ENCODE results near the gene RHOB.

Gene RHOB

GRCh38 chr2:20429528-20429927, 17.3 kb upstream of the RHOB start:
- Histone ChIP-seq H3K27me3 (ENCODE audit: insufficient read depth, low read length) (no peaks in the 10 kb centered on the region), H4K12ac (ENCODE audit: low read depth, low read length) (no peak overlapping the region), H3K79me2 (ENCODE audit: control insufficient read depth, insufficient read depth, low read length, poor library complexity) (no peaks in the 10 kb centered on the region), H2AFZ (ENCODE audit: insufficient read depth, low read length, poor library complexity) (no peak overlapping the region), H3K4me2 (ENCODE audit: low read length) (no peak overlapping the region), H3K27ac (ENCODE audit: low read depth, low read length) (no peak overlapping the region), H2BK5ac (ENCODE audit: low read depth, low read length, poor library complexity) (no peak overlapping the region), H3K18ac (ENCODE audit: low read length) (no peak overlapping the region), H3K9ac (ENCODE audit: low read length) (no peak overlapping the region), H3K36me3 (ENCODE audit: control insufficient read depth in 1 of 2, insufficient read depth in 2 of 2, low read length in 2 of 2) (no peaks in the 10 kb centered on the region), H4K8ac (ENCODE audit: low read depth, low read length) (no peak overlapping the region), H2BK120ac (ENCODE audit: insufficient read depth, low read length, poor library complexity) (no peak overlapping the region), H3K4me3 (ENCODE audit: low read depth, low read length) (no peak overlapping the region), H4K91ac (ENCODE audit: low read depth, low read length) (no peak overlapping the region), H3K4me1 (ENCODE audit: control insufficient read depth in 1 of 2, insufficient read depth in 2 of 2, low read length in 2 of 2) (peaks cover 5% of the 10 kb centered on the region in 2 experiments), H3K79me1 (ENCODE audit: low read length) (no peaks in the 10 kb centered on the region), H2AK5ac (ENCODE audit: low read length) (no peak overlapping the region), H3K14ac (ENCODE audit: low read length) (no peak overlapping the region), H2BK12ac (ENCODE audit: low read length) (no peak overlapping the region), H3K23ac (ENCODE audit: low read length) (no peak overlapping the region), H3K4ac (ENCODE audit: low read depth, low read length) (no peak overlapping the region), H3K9me3 (ENCODE audit: insufficient read depth, low read depth, low read length) (peaks cover 2% of the 10 kb centered on the region)
- DNase-seq, result no peak
- no CpG with 5 or more reads among the region's 1 CpG for WGBS (ENCODE audit: extremely low coverage, insufficient coverage, insufficient read length)

GRCh38 chr2:20430035-20430434, 16.8 kb upstream of the RHOB start:
- no peak overlapping the region for H3K4ac ChIP-seq (ENCODE audit: low read depth, low read length)
- no peak overlapping the region for H2AK5ac ChIP-seq (ENCODE audit: low read length)
- H3K79me2 ChIP-seq (ENCODE audit: control insufficient read depth, insufficient read depth, low read length, poor library complexity), result no peaks in the 10 kb centered on the region
- H3K4me1 ChIP-seq (ENCODE audit: control insufficient read depth in 1 of 2, insufficient read depth in 2 of 2, low read length in 2 of 2), result peaks cover 0 to under 1% of the 10 kb centered on the region in 2 experiments
- H4K8ac ChIP-seq (ENCODE audit: low read depth, low read length), result no peak overlapping the region
- H3K4me2 ChIP-seq (ENCODE audit: low read length), result no peak overlapping the region
- no peak overlapping the region for H2BK120ac ChIP-seq (ENCODE audit: insufficient read depth, low read length, poor library complexity)
- H3K36me3 ChIP-seq (ENCODE audit: control insufficient read depth in 1 of 2, insufficient read depth in 2 of 2, low read length in 2 of 2), result no peaks in the 10 kb centered on the region
- H2BK5ac ChIP-seq (ENCODE audit: low read depth, low read length, poor library complexity), result no peak overlapping the region
- peaks cover 2% of the 10 kb centered on the region for H3K9me3 ChIP-seq (ENCODE audit: insufficient read depth, low read depth, low read length)
- H4K12ac ChIP-seq (ENCODE audit: low read depth, low read length), result no peak overlapping the region
- no peak overlapping the region for H2BK12ac ChIP-seq (ENCODE audit: low read length)
- DNase-seq, result no peak
- H2AFZ ChIP-seq (ENCODE audit: insufficient read depth, low read length, poor library complexity), result no peak overlapping the region
- no peak overlapping the region for H3K23ac ChIP-seq (ENCODE audit: low read length)
- no peaks in the 10 kb centered on the region for H3K79me1 ChIP-seq (ENCODE audit: low read length)
- H3K4me3 ChIP-seq (ENCODE audit: low read depth, low read length), result no peak overlapping the region
- H4K91ac ChIP-seq (ENCODE audit: low read depth, low read length), result no peak overlapping the region
- H3K14ac ChIP-seq (ENCODE audit: low read length), result no peak overlapping the region
- H3K27me3 ChIP-seq (ENCODE audit: insufficient read depth, low read length), result no peaks in the 10 kb centered on the region
- no CpG with 5 or more reads among the region's 4 CpGs for WGBS (ENCODE audit: extremely low coverage, insufficient coverage, insufficient read length)
- no peak overlapping the region for H3K9ac ChIP-seq (ENCODE audit: low read length)
- no peak overlapping the region for H3K18ac ChIP-seq (ENCODE audit: low read length)
- no peak overlapping the region for H3K27ac ChIP-seq (ENCODE audit: low read depth, low read length)

- Histone ChIP-seq H2AK5ac (ENCODE audit: low read length) (no peak overlapping the region), H2BK12ac (ENCODE audit: low read length) (no peak overlapping the region), H2BK5ac (ENCODE audit: low read depth, low read length, poor library complexity) (no peak overlapping the region), H3K79me1 (ENCODE audit: low read length) (no peaks in the 10 kb centered on the region), H3K9ac (ENCODE audit: low read length) (no peak overlapping the region), H3K18ac (ENCODE audit: low read length) (no peak overlapping the region), H3K4me1 (ENCODE audit: control insufficient read depth in 1 of 2, insufficient read depth in 2 of 2, low read length in 2 of 2) (no peaks in the 10 kb centered on the region), H3K27ac (ENCODE audit: low read depth, low read length) (no peak overlapping the region), H3K4me2 (ENCODE audit: low read length) (no peak overlapping the region), H3K14ac (ENCODE audit: low read length) (no peak overlapping the region), H3K23ac (ENCODE audit: low read length) (no peak overlapping the region), H3K79me2 (ENCODE audit: control insufficient read depth, insufficient read depth, low read length, poor library complexity) (no peaks in the 10 kb centered on the region), H3K36me3 (ENCODE audit: control insufficient read depth in 1 of 2, insufficient read depth in 2 of 2, low read length in 2 of 2) (no peaks in the 10 kb centered on the region), H4K91ac (ENCODE audit: low read depth, low read length) (no peak overlapping the region), H3K4me3 (ENCODE audit: low read depth, low read length) (no peak overlapping the region), H2AFZ (ENCODE audit: insufficient read depth, low read length, poor library complexity) (no peak overlapping the region), H3K9me3 (ENCODE audit: insufficient read depth, low read depth, low read length) (peaks cover 2% of the 10 kb centered on the region), H4K8ac (ENCODE audit: low read depth, low read length) (no peak overlapping the region), H3K27me3 (ENCODE audit: insufficient read depth, low read length) (no peaks in the 10 kb centered on the region), H2BK120ac (ENCODE audit: insufficient read depth, low read length, poor library complexity) (no peak overlapping the region), H4K12ac (ENCODE audit: low read depth, low read length) (no peak overlapping the region), H3K4ac (ENCODE audit: low read depth, low read length) (no peak overlapping the region)
- WGBS (ENCODE audit: extremely low coverage, insufficient coverage, insufficient read length), result no CpG with 5 or more reads among the region's 7 CpGs
- DNase-seq, result no peak
These were observed 16.2 kb upstream of the RHOB start for GRCh38 chr2:20430461-20431300.

GRCh38 chr2:20431301-20431698, 15.6 kb upstream of the RHOB start:
- no peak overlapping the region for H3K27ac ChIP-seq (ENCODE audit: low read depth, low read length)
- H3K4me2 ChIP-seq (ENCODE audit: low read length), result no peak overlapping the region
- H3K79me1 ChIP-seq (ENCODE audit: low read length), result no peaks in the 10 kb centered on the region
- no peak overlapping the region for H2AFZ ChIP-seq (ENCODE audit: insufficient read depth, low read length, poor library complexity)
- no peaks in the 10 kb centered on the region for H3K79me2 ChIP-seq (ENCODE audit: control insufficient read depth, insufficient read depth, low read length, poor library complexity)
- H4K8ac ChIP-seq (ENCODE audit: low read depth, low read length), result no peak overlapping the region
- H4K91ac ChIP-seq (ENCODE audit: low read depth, low read length), result no peak overlapping the region
- no peak for DNase-seq
- H2AK5ac ChIP-seq (ENCODE audit: low read length), result no peak overlapping the region
- no peak overlapping the region for H3K18ac ChIP-seq (ENCODE audit: low read length)
- H2BK12ac ChIP-seq (ENCODE audit: low read length), result no peak overlapping the region
- H3K36me3 ChIP-seq (ENCODE audit: control insufficient read depth in 1 of 2, insufficient read depth in 2 of 2, low read length in 2 of 2), result no peaks in the 10 kb centered on the region
- no peaks in the 10 kb centered on the region for H3K27me3 ChIP-seq (ENCODE audit: insufficient read depth, low read length)
- no CpG with 5 or more reads among the region's 3 CpGs for WGBS (ENCODE audit: extremely low coverage, insufficient coverage, insufficient read length)
- H3K9me3 ChIP-seq (ENCODE audit: insufficient read depth, low read depth, low read length), result peaks cover 2% of the 10 kb centered on the region
- H2BK5ac ChIP-seq (ENCODE audit: low read depth, low read length, poor library complexity), result no peak overlapping the region
- H3K4ac ChIP-seq (ENCODE audit: low read depth, low read length), result no peak overlapping the region
- H3K23ac ChIP-seq (ENCODE audit: low read length), result no peak overlapping the region
- H3K4me3 ChIP-seq (ENCODE audit: low read depth, low read length), result no peak overlapping the region
- no peak overlapping the region for H3K9ac ChIP-seq (ENCODE audit: low read length)
- H3K14ac ChIP-seq (ENCODE audit: low read length), result no peak overlapping the region
- no peak overlapping the region for H2BK120ac ChIP-seq (ENCODE audit: insufficient read depth, low read length, poor library complexity)
- H3K4me1 ChIP-seq (ENCODE audit: control insufficient read depth in 1 of 2, insufficient read depth in 2 of 2, low read length in 2 of 2), result no peaks in the 10 kb centered on the region
- no peak overlapping the region for H4K12ac ChIP-seq (ENCODE audit: low read depth, low read length)

Data from trophoblast cell (in vitro differentiated cells and primary cell).